Measurements from ENCODE around the gene VSTM2L.
"Not testable (repeated sequence)": the region's sequence is repeated elsewhere in the genome, so short reads cannot be mapped to it uniquely, and the experiment has no call there.

The VSTM2L gene

GRCh38 chr20:37902504-37903313 is at the start of gene VSTM2L:
VSTM2L (plus strand) TSS chr20:37903127; CDS start chr20:37903351, 224 bp downstream.
- POLR2A ChIA-PET = no interaction called here
- TF ChIP-seq, protein P1, sequence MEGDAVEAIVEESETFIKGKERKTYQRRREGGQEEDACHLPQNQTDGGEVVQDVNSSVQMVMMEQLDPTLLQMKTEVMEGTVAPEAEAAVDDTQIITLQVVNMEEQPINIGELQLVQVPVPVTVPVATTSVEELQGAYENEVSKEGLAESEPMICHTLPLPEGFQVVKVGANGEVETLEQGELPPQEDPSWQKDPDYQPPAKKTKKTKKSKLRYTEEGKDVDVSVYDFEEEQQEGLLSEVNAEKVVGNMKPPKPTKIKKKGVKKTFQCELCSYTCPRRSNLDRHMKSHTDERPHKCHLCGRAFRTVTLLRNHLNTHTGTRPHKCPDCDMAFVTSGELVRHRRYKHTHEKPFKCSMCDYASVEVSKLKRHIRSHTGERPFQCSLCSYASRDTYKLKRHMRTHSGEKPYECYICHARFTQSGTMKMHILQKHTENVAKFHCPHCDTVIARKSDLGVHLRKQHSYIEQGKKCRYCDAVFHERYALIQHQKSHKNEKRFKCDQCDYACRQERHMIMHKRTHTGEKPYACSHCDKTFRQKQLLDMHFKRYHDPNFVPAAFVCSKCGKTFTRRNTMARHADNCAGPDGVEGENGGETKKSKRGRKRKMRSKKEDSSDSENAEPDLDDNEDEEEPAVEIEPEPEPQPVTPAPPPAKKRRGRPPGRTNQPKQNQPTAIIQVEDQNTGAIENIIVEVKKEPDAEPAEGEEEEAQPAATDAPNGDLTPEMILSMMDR (IDR thresholded peaks at IDR 0.05; ENCODE audit: insufficient read depth, low read length, missing control alignments) = no peak
- CTCF ChIA-PET = interaction anchor here (0.7 to 1.7 kb wide), 5 partner anchors 9 to 341 kb away, joined by 3 to 9 read pairs (median 3); no protein-coding TSS in a partner anchor
- DNase-seq (ENCODE audit: low read depth, low spot score) = no peak
- H3K4me3 ChIP-seq (ENCODE audit: low read depth, low read length) = peak within 1 kb of the TSS; percentile 47

GRCh38 chr20:37853823-37854375 is 49.0 kb upstream of the VSTM2L start:
- ChIA-PET POLR2A (no interaction called here), CTCF (interaction anchor here (1.5 kb wide), 1 partner anchor 367 kb away, joined by 4 read pairs; no protein-coding TSS in a partner anchor)
- H3K4me3 ChIP-seq (ENCODE audit: low read depth, low read length) = no peak overlapping the region
- TF ChIP-seq, protein P1 (IDR thresholded peaks at IDR 0.05; ENCODE audit: insufficient read depth, low read length, missing control alignments) = no peak
- no peak for DNase-seq (ENCODE audit: low read depth, low spot score)

GRCh38 chr20:37856034-37856433 is 46.9 kb upstream of the VSTM2L start:
- DNase-seq (ENCODE audit: low read depth, low spot score); H3K4me3 ChIP-seq (ENCODE audit: low read depth, low read length); CTCF ChIA-PET; POLR2A ChIA-PET: not testable (repeated sequence)

DNA sequence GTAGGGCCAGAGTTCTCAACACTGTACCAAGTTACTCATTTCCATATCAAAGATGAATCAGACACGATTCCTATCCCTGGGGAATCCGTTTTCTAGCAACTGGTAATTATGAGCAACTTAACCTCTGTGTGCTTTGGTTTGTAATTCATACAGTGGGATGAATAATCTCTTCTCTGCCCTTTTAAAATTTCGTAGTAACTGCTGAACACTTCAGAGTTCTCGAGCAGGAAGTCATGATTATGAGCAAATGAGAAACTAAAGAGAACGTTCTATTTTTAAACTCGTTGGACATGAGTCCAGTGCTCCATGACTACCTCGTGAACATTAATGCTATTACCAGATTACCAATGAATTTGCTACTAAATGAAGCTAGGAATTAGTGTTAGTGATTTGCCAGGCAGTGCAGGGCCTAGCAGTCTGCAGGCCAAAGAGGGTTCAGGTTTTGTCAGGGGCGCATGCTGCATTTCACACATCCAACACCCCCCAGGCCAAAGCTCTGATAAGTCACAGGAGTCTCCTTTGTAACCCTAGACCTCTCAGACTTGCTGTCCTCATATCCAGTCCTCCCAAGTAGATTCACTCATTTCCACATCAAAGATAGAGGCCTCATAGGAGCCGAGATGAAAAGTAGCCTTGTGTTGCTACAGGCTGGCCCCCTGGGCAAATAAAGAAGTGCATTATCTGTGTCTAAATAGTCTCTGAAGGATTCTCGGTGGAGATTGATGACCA is 45.8 kb upstream of the VSTM2L start:
- ChIA-PET POLR2A (no interaction called here), CTCF (interaction anchor here (1.7 kb wide), 1 partner anchor 364 kb away, joined by 4 read pairs; no protein-coding TSS in a partner anchor)
- DNase-seq (ENCODE audit: low read depth, low spot score) = peak; percentile 61
- TF ChIP-seq, protein P1 (IDR thresholded peaks at IDR 0.05; ENCODE audit: insufficient read depth, low read length, missing control alignments) = no peak
- no peak overlapping the region for H3K4me3 ChIP-seq (ENCODE audit: low read depth, low read length)

DNA sequence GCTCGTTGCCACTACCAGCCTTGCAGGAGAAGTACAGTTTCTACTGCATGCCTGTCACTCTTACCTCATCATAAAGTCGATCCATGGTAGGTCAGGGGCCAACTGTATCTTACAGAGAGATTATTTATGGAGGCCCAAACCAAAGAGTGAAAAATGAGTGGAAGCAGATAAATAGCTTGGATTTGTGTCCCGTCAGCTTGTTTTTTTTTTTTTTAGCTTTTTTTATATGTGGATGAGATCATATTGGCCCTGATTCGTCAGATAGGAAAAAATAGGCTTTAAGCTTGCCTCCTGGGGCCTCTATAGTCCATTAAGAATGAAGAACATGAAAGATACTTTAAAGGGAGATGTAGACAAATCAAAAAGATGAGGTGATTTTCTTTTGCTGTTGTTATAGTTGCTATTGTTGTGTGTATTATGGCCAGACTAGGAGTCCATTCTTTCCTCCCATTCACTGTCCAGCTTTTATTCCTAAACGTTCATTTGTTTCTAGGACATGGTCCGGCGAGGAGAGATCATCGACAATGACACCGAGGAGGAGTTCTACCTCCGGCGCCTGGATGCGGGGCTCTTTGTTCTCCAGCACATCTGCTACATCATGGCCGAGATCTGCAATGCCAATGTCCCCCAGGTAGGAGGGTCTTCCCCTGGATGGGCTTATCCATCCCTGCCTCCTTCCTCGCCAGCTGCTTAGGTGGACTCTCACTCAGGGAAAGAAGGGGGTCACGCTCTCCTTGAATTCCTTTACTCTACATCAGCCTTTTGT is 43.3 kb upstream of the VSTM2L start:
- ChIA-PET POLR2A (no interaction called here), CTCF (no interaction called here)
- no peak overlapping the region for H3K4me3 ChIP-seq (ENCODE audit: low read depth, low read length)
- DNase-seq (ENCODE audit: low read depth, low spot score) = no peak
- TF ChIP-seq, protein P1 (IDR thresholded peaks at IDR 0.05; ENCODE audit: insufficient read depth, low read length, missing control alignments) = no peak

DNA sequence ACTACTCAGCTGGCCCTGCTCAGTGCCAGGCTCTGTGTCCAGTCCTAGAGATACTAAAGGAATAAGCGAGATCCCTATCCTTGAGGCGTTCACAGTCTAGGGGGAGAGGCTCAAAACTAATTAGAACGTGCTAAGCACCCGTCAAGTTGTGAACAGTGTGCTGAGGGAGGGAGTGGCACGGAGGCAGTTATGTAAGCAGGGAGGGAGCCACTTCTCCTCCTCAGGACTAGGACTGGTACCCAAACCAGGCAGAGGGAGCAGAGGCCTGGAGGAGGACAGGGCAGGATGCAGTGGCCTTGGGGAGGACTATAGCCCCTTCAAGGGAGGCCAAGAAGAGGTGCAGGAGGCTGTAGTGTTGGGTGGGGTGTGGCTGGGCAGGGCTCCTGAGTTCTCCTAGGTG is 39.6 kb upstream of the VSTM2L start:
- TF ChIP-seq, protein P1 (IDR thresholded peaks at IDR 0.05; ENCODE audit: insufficient read depth, low read length, missing control alignments) = no peak
- CTCF ChIA-PET = no interaction called here
- POLR2A ChIA-PET = no interaction called here
- H3K4me3 ChIP-seq (ENCODE audit: low read depth, low read length) = no peak overlapping the region
- DNase-seq (ENCODE audit: low read depth, low spot score) = no peak
